ENCODE measurements around the gene CNOT8.

Gene CNOT8

DNA sequence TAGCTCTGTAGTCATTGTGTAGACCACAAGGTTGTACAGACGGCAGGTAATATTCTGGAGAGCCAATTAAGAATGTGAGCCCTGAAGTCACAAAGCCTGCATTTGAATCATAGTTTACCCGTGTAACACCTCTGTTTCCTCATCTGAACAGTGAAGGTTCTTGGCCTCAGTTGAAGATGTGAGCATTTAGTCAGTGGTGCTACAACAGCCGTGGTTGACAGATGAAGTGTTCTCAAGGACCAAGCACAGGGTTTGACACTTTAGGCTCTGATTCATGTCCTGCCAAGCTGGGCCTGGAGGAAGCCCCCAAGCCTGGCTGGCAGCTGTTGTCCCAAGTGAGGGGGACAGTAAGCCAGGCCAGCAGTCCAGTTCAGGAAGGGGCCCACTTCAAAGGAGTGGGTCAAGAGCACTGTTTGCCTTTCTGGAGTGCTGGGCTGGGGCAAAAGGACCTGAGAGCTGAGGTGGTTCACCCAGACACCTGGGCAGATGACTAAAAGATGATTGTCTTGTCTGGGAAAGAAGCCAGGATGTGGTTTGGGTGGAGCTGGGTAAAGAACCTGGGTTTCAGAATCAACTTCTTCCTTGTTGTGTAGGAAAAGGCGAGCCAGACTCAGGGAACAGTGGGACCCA, 28.7 kb upstream of the CNOT8 start:
- DNase-seq = no peak
- no peaks in the 10 kb centered on the region for H3K27me3 ChIP-seq (ENCODE audit: insufficient read depth, low read length, poor library complexity)
- no peak overlapping the region for H3K9ac ChIP-seq (ENCODE audit: low read depth, low read length)
- H4K20me1 ChIP-seq (ENCODE audit: insufficient read depth, low read length) = peaks cover 2% of the 10 kb centered on the region; the same call in 1 of the 2 replicates
- peak; percentile 64; the same call in 2 of the 3 replicates for ATAC-seq (ENCODE audit: insufficient read depth, low read depth)
- no peaks in the 10 kb centered on the region for H3K4me1 ChIP-seq (ENCODE audit: insufficient read depth, low read length)
- H3K27ac ChIP-seq (ENCODE audit: low read length) = no peak overlapping the region
- H3K4me3 ChIP-seq (ENCODE audit: low read depth in 1 of 2, low read length in 2 of 2) = no peak overlapping the region
- no peaks in the 10 kb centered on the region for H3K79me2 ChIP-seq (ENCODE audit: insufficient read depth, low read length)
- no peaks in the 10 kb centered on the region for H3K9me3 ChIP-seq (ENCODE audit: insufficient read depth, low read length, severe bottlenecking)
- no peak overlapping the region for H3K4me2 ChIP-seq (ENCODE audit: insufficient read depth, low read length)
- no peak overlapping the region for H2AFZ ChIP-seq (ENCODE audit: low read depth, low read length)
- H3K36me3 ChIP-seq (ENCODE audit: insufficient read depth, low read length) = peaks cover 24% of the 10 kb centered on the region
- TF ChIP-seq EZH2 (IDR thresholded peaks at IDR 0.05; ENCODE audit: borderline replicate concordance, low read depth, low read length, severe bottlenecking) = no peak
- TF ChIP-seq, protein P1, sequence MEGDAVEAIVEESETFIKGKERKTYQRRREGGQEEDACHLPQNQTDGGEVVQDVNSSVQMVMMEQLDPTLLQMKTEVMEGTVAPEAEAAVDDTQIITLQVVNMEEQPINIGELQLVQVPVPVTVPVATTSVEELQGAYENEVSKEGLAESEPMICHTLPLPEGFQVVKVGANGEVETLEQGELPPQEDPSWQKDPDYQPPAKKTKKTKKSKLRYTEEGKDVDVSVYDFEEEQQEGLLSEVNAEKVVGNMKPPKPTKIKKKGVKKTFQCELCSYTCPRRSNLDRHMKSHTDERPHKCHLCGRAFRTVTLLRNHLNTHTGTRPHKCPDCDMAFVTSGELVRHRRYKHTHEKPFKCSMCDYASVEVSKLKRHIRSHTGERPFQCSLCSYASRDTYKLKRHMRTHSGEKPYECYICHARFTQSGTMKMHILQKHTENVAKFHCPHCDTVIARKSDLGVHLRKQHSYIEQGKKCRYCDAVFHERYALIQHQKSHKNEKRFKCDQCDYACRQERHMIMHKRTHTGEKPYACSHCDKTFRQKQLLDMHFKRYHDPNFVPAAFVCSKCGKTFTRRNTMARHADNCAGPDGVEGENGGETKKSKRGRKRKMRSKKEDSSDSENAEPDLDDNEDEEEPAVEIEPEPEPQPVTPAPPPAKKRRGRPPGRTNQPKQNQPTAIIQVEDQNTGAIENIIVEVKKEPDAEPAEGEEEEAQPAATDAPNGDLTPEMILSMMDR (IDR thresholded peaks at IDR 0.05; ENCODE audit: borderline replicate concordance, extremely low read depth, low read length, poor library complexity, severe bottlenecking) = no peak

DNA sequence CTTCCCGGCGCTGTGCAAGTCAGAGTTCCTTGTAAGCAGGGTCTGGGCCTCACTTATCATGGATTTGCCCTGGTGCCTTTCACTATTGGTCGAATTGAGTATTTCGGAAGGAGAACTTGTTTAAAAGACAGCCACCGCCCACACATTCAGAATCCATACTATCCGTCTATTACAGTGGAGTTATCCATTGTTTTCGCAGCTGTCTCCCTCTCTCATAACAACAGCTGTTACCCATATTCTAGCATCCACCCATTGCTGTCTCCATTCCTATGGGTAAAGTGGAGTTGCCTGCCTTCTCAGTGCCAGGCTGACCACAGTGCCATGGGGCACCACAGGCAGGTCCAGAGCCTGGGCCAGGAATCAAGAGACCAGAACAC, 28.2 kb upstream of the CNOT8 start:
- H3K36me3 ChIP-seq (ENCODE audit: insufficient read depth, low read length) = peaks cover 24% of the 10 kb centered on the region
- no peak overlapping the region for H3K4me3 ChIP-seq (ENCODE audit: low read depth in 1 of 2, low read length in 2 of 2)
- H3K4me1 ChIP-seq (ENCODE audit: insufficient read depth, low read length) = no peaks in the 10 kb centered on the region

DNA sequence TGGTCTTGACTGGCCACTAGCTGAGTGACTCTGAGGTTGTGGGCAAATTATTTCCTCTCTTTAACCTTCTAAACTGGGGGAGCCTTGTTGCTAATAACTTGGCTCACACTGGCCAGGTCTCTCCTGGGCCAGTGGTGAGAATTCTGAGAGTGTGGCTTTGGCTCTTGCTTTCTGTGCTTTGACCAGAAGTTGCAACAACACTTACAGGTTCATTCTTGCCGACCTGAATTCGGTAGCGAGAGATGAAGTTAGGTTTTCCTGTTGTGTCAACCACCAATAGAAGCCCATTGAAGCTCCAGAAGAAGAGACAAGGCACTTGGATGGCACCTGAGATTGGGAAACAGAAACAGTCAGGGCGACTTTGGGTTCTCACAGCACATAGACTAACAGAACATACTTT, 27.8 kb upstream of the CNOT8 start:
- DNase-seq = no peak
- Histone ChIP-seq H3K9me3 (ENCODE audit: insufficient read depth, low read length, severe bottlenecking) (no peaks in the 10 kb centered on the region), H3K4me2 (ENCODE audit: insufficient read depth, low read length) (no peak overlapping the region), H3K27ac (ENCODE audit: low read length) (no peak overlapping the region), H3K4me1 (ENCODE audit: insufficient read depth, low read length) (no peaks in the 10 kb centered on the region), H3K9ac (ENCODE audit: low read depth, low read length) (no peak overlapping the region), H3K79me2 (ENCODE audit: insufficient read depth, low read length) (no peaks in the 10 kb centered on the region), H4K20me1 (ENCODE audit: insufficient read depth, low read length) (peaks cover 2% of the 10 kb centered on the region; the same call in 1 of the 2 replicates), H3K36me3 (ENCODE audit: insufficient read depth, low read length) (peaks cover 24% of the 10 kb centered on the region), H3K4me3 (ENCODE audit: low read depth in 1 of 2, low read length in 2 of 2) (no peak overlapping the region), H3K27me3 (ENCODE audit: insufficient read depth, low read length, poor library complexity) (no peaks in the 10 kb centered on the region), H2AFZ (ENCODE audit: low read depth, low read length) (no peak overlapping the region)
- ATAC-seq (ENCODE audit: insufficient read depth, low read depth) = no peak
- TF ChIP-seq, protein P1 (IDR thresholded peaks at IDR 0.05; ENCODE audit: borderline replicate concordance, extremely low read depth, low read length, poor library complexity, severe bottlenecking) = no peak
- no peak for TF ChIP-seq EZH2 (IDR thresholded peaks at IDR 0.05; ENCODE audit: borderline replicate concordance, low read depth, low read length, severe bottlenecking)

More for the DNA sequence above, 28.2 kb upstream of the CNOT8 start:
- ATAC-seq (ENCODE audit: insufficient read depth, low read depth) (no peak), DNase-seq (no peak)
- peaks cover 2% of the 10 kb centered on the region; the same call in 1 of the 2 replicates for H4K20me1 ChIP-seq (ENCODE audit: insufficient read depth, low read length)
- TF ChIP-seq, protein P1 (IDR thresholded peaks at IDR 0.05; ENCODE audit: borderline replicate concordance, extremely low read depth, low read length, poor library complexity, severe bottlenecking) = no peak
- no peak for TF ChIP-seq EZH2 (IDR thresholded peaks at IDR 0.05; ENCODE audit: borderline replicate concordance, low read depth, low read length, severe bottlenecking)
- no peaks in the 10 kb centered on the region for H3K79me2 ChIP-seq (ENCODE audit: insufficient read depth, low read length)
- no peak overlapping the region for H3K9ac ChIP-seq (ENCODE audit: low read depth, low read length)
- no peak overlapping the region for H3K4me2 ChIP-seq (ENCODE audit: insufficient read depth, low read length)
- no peaks in the 10 kb centered on the region for H3K27me3 ChIP-seq (ENCODE audit: insufficient read depth, low read length, poor library complexity)
- no peak overlapping the region for H3K27ac ChIP-seq (ENCODE audit: low read length)
- no peak overlapping the region for H2AFZ ChIP-seq (ENCODE audit: low read depth, low read length)
- H3K9me3 ChIP-seq (ENCODE audit: insufficient read depth, low read length, severe bottlenecking) = no peaks in the 10 kb centered on the region

Data from DND-41 (cell line).